ENCODE data around the gene ADAMTS12.

- TF ChIP-seq CTCF (IDR thresholded peaks at IDR 0.05): no peak
- TF ChIP-seq POLR2A (IDR thresholded peaks at IDR 0.05): no peak
Observed at GRCh38 chr5:33631139-33631538, 260.7 kb downstream of the ADAMTS12 start.

Data from body of pancreas (tissue), 4 donors.